GM18870 (cell line): ENCODE data around the gene SHPK.
A peak's percentile ranks its signal among the peaks of the same experiment; 100 is the strongest.

Experiments used
- ATAC-seq: cut with Tn5 transposase; IDR thresholded peaks from one replicate; pipeline ENCODE4 v1.9.1; 2021; ENCODE audit warnings: moderate library complexity; ENCODE audit not compliant: unreplicated experiment

The SHPK gene

GRCh38 chr17:3559270-3559645 is 76.8 kb downstream of the SHPK start:
- no peak for ATAC-seq

GRCh38 chr17:3558603-3559269 is 77.3 kb downstream of the SHPK start:
- ATAC-seq: peak; percentile 50
